Muscle layer of duodenum (tissue), 2 donors: ENCODE results near the gene OSBPL2.

Source experiments
- H3K27ac ChIP-seq: one replicate; pipeline ENCODE4 v1.7.0; 2013; ENCODE audit warnings: mild to moderate bottlenecking, low read length
- H3K27me3 ChIP-seq: one replicate; pipeline ENCODE4 v1.7.0; 2013; ENCODE audit warnings: low read depth, mild to moderate bottlenecking, control low read depth, low read length
- H3K36me3 ChIP-seq, 2 donors: one replicate each; pipeline ENCODE4 v1.7.0; 2013; ENCODE audit warnings: low read length in 2 of 2, control low read depth in 1 of 2, mild to moderate bottlenecking in 1 of 2; ENCODE audit not compliant: insufficient read depth in 2 of 2, control insufficient read depth in 1 of 2
- H3K4me1 ChIP-seq, 2 donors: one replicate each; pipeline ENCODE4 v1.7.0; 2013; ENCODE audit warnings: low read length in 2 of 2, mild to moderate bottlenecking in 2 of 2, control low read depth in 1 of 2, moderate library complexity in 1 of 2; ENCODE audit not compliant: insufficient read depth in 2 of 2, control insufficient read depth in 1 of 2
- H3K4me3 ChIP-seq, 2 donors: one replicate each; pipeline ENCODE4 v1.7.0; 2013; ENCODE audit warnings: low read length in 2 of 2, low read depth in 1 of 2, mild to moderate bottlenecking in 1 of 2
- H3K9me3 ChIP-seq, 2 donors: one replicate each; pipeline ENCODE4 v1.7.0; 2013; ENCODE audit warnings: low read length in 2 of 2, control low read depth in 1 of 2, mild to moderate bottlenecking in 1 of 2; ENCODE audit not compliant: control insufficient read depth in 1 of 2
- donor health status: healthy.

The OSBPL2 gene

GRCh38 chr20:62306414-62307187 is 68.3 kb downstream of the OSBPL2 start:
- H3K9me3 ChIP-seq, result no peaks in the 10 kb centered on the region

DNA sequence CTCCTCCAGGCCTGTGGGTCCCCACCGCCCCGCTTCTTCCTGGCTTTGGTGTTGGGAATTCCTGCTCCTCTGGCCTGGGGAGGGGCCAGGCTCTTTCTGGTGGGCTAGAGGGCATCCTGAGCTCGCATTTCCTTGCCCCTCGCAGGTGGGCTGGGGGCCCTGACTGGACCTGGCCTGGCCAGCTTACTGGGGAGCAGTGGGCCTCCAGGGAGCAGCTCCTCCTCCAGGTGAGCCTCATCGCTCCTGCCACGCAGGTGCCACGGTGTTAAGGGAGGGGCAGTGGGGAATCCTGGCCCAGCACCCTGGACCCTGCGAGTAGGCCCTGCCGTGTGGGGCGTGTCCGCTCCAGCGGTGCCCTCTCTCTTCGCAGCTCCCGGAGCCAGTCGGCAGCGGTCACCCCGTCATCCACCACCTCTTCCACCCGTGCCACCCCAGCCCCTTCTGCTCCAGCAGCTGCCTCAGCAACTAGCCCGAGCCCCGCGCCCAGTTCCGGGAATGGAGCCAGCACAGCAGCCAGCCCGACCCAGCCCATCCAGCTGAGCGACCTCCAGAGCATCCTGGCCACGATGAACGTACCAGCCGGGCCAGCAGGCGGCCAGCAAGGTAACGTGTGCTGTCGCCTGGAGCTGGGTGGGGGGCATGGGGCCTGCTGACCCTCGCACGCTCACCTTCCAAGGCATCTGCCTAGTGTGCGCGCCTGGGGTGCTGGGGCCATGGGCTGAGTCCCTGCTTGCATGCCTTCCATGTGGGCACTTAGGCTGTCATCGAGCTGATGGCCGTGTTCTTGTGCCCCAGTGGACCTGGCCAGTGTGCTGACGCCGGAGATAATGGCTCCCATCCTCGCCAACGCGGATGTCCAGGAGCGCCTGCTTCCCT is 69.1 kb downstream of the OSBPL2 start:
- Histone ChIP-seq H3K4me3 (no peak overlapping the region), H3K4me1 (peaks cover 11 to 30% of the 10 kb centered on the region in 2 donors), H3K27ac (no peak overlapping the region), H3K9me3 (no peaks in the 10 kb centered on the region), H3K36me3 (peaks cover 17 to 80% of the 10 kb centered on the region in 2 donors), H3K27me3 (no peaks in the 10 kb centered on the region)

More at GRCh38 chr20:62306414-62307187, 68.3 kb downstream of the OSBPL2 start:
- Histone ChIP-seq H3K27ac (no peak overlapping the region), H3K27me3 (no peaks in the 10 kb centered on the region), H3K4me1 (peaks cover 11 to 30% of the 10 kb centered on the region in 2 donors), H3K4me3 (no peak overlapping the region), H3K36me3 (peaks cover 17 to 76% of the 10 kb centered on the region in 2 donors)

- Histone ChIP-seq H3K27me3 (no peaks in the 10 kb centered on the region), H3K4me3 (no peak overlapping the region), H3K9me3 (no peaks in the 10 kb centered on the region), H3K36me3 (peaks cover 17 to 87% of the 10 kb centered on the region in 2 donors), H3K27ac (no peak overlapping the region), H3K4me1 (peaks cover 11 to 30% of the 10 kb centered on the region in 2 donors)
These were observed 69.9 kb downstream of the OSBPL2 start for GRCh38 chr20:62308102-62308822.

DNA sequence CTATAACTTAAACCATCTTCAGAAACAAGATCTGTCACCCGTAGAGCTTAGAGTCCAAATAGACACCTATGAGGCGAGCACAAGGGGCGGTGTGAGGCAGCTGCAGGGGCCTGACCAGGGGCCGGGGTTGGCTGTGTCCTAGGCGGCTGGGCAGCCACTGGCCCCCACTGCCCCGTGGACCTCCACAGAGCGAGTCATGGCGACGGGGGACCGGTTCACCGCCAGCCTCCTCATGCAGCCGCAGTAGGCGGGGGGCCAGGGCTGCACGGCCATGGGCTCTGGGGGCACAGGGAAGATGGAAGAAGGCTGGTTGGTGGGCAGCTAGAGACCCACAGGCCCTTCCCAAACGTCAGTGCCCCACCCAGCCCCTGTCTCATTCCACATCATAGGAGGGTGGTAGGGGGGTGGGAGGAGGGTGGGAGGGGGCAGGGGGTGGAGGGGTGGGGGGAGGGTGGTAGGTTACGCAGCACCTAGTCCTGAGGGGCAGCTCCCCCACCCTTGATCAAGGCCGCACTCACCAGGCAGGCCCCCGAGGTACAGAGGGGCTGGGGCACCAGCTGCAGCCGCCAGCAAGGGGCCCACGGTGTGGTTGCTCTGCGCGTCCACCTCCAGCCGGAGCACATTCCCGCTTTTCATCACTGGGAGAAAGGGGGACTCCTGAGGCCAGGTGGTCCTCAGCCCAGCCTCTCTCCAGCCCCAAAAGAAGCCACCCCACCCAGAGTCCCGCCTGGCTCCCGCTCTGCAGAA is 71.0 kb downstream of the OSBPL2 start:
- Histone ChIP-seq H3K4me1 (peaks cover 7 to 19% of the 10 kb centered on the region in 2 donors), H3K36me3 (peaks cover 17 to 93% of the 10 kb centered on the region in 2 donors), H3K9me3 (no peaks in the 10 kb centered on the region), H3K4me3 (no peak overlapping the region), H3K27me3 (no peaks in the 10 kb centered on the region), H3K27ac (no peak overlapping the region)

GRCh38 chr20:62309947-62310756 is 71.8 kb downstream of the OSBPL2 start:
- Histone ChIP-seq H3K4me1 (peaks cover 0 to 12% of the 10 kb centered on the region in 2 donors), H3K4me3 (no peak overlapping the region), H3K9me3 (no peaks in the 10 kb centered on the region), H3K27me3 (no peaks in the 10 kb centered on the region), H3K27ac (no peak overlapping the region), H3K36me3 (peaks cover 17 to 93% of the 10 kb centered on the region in 2 donors)

GRCh38 chr20:62310757-62311121 is 72.4 kb downstream of the OSBPL2 start:
- no peak overlapping the region for H3K4me3 ChIP-seq
- no peaks in the 10 kb centered on the region for H3K9me3 ChIP-seq
- no peak overlapping the region for H3K27ac ChIP-seq
- H3K4me1 ChIP-seq, result peaks cover 0 to 6% of the 10 kb centered on the region in 2 donors
- no peaks in the 10 kb centered on the region for H3K27me3 ChIP-seq
- H3K36me3 ChIP-seq, result peaks cover 17 to 95% of the 10 kb centered on the region in 2 donors

- no peaks in the 10 kb centered on the region for H3K27me3 ChIP-seq
- peaks cover 0 to 3% of the 10 kb centered on the region in 2 donors for H3K4me1 ChIP-seq
- H3K27ac ChIP-seq, result no peak overlapping the region
- H3K9me3 ChIP-seq, result no peaks in the 10 kb centered on the region
- peaks cover 15 to 96% of the 10 kb centered on the region in 2 donors for H3K36me3 ChIP-seq
- H3K4me3 ChIP-seq, result no peak overlapping the region
These were observed 72.8 kb downstream of the OSBPL2 start for GRCh38 chr20:62311150-62311549.

- Histone ChIP-seq H3K9me3 (no peaks in the 10 kb centered on the region), H3K4me3 (no peak overlapping the region), H3K4me1 (no peaks in the 10 kb centered on the region), H3K27me3 (no peaks in the 10 kb centered on the region), H3K36me3 (peaks cover 11 to 96% of the 10 kb centered on the region in 2 donors), H3K27ac (no peak overlapping the region)
These were observed 73.7 kb downstream of the OSBPL2 start for GRCh38 chr20:62311832-62312661.

- H3K9me3 ChIP-seq, result no peaks in the 10 kb centered on the region
- H3K27me3 ChIP-seq, result no peaks in the 10 kb centered on the region
- no peak overlapping the region for H3K27ac ChIP-seq
- peaks cover 11 to 96% of the 10 kb centered on the region in 2 donors for H3K36me3 ChIP-seq
- no peaks in the 10 kb centered on the region for H3K4me1 ChIP-seq
- H3K4me3 ChIP-seq, result no peak overlapping the region
These were observed 74.3 kb downstream of the OSBPL2 start for GRCh38 chr20:62312662-62312977.
